ENCODE measurements around the gene SSUH2.
"Not testable (repeated sequence)": the region's sequence is repeated elsewhere in the genome, so short reads cannot be mapped to it uniquely, and the experiment has no call there.

The SSUH2 gene

DNA sequence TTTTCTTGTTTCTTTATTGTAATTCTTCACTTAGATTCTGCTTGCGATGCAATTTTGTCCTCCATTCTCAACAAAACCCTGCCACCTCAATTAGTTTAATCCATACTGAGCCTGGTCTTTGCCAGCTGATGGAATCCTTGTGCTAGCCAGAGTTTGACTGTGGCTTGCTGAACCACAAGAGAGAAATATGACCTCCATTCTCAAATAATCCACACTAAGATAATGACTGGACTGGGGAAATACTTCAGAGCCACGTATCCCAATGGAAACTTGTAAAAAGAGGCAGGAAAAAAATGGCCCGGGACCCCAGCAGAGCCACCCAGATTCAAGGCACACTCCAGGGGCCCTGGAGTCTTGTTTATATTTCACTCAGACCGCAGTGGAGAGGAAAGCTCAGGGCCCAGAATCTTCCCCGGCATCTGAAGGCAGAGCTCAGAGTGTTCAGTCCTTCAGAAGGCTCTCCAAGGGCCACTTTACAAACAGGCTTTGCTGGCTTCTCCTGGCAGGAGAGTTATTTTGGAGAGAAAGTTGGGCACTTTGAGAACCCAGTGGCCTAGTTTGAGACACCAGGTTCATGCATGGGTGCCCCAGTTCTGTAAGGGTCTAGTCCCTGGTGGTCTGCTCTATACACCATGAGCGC lies 62.7 kb downstream of the SSUH2 start:
- no peak for DNase-seq (ENCODE audit: low spot score)
- TF ChIP-seq, protein P1, sequence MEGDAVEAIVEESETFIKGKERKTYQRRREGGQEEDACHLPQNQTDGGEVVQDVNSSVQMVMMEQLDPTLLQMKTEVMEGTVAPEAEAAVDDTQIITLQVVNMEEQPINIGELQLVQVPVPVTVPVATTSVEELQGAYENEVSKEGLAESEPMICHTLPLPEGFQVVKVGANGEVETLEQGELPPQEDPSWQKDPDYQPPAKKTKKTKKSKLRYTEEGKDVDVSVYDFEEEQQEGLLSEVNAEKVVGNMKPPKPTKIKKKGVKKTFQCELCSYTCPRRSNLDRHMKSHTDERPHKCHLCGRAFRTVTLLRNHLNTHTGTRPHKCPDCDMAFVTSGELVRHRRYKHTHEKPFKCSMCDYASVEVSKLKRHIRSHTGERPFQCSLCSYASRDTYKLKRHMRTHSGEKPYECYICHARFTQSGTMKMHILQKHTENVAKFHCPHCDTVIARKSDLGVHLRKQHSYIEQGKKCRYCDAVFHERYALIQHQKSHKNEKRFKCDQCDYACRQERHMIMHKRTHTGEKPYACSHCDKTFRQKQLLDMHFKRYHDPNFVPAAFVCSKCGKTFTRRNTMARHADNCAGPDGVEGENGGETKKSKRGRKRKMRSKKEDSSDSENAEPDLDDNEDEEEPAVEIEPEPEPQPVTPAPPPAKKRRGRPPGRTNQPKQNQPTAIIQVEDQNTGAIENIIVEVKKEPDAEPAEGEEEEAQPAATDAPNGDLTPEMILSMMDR (IDR thresholded peaks at IDR 0.05) = no peak
- Histone ChIP-seq H3K27ac (no peak overlapping the region), H3K4me3 (no peak overlapping the region)

DNA sequence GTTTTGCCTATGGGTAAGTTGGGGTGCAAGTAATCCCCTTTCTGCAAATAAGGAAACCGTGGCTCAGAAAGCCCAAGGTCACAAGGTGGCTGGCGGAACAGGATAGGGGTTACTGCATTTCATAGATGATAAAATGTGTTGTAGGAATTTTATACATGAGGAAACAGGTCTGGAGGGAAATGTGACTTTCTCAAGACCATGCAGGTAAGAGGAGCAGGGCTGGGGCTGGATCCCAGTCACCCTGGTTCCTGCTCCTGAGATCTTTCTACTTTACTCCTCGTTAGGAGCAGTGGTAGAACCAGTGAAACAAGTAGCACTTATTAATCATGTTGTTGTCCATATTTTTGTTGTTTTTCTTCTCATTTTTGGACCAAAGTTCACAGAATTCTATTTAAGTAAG lies 63.2 kb downstream of the SSUH2 start:
- Histone ChIP-seq H3K4me3 (no peak overlapping the region), H3K27ac (no peak overlapping the region)
- DNase-seq (ENCODE audit: low spot score) = no peak
- TF ChIP-seq, protein P1 (IDR thresholded peaks at IDR 0.05) = no peak

GRCh38 chr3:8580434-8580833 lies 64.2 kb downstream of the SSUH2 start:
- not testable (repeated sequence) for H3K4me3 ChIP-seq; H3K27ac ChIP-seq; DNase-seq (ENCODE audit: low spot score)

- H3K4me3 ChIP-seq = no peak overlapping the region
- H3K27ac ChIP-seq = no peak overlapping the region
- DNase-seq (ENCODE audit: low spot score) = no peak
- TF ChIP-seq, protein P1 (IDR thresholded peaks at IDR 0.05) = no peak
Measured at GRCh38 chr3:8579943-8580342, 64.7 kb downstream of the SSUH2 start.

GRCh38 chr3:8579096-8579495 lies 65.5 kb downstream of the SSUH2 start:
- Histone ChIP-seq H3K27ac (no peak overlapping the region), H3K4me3 (no peak overlapping the region)
- no peak for DNase-seq (ENCODE audit: low spot score)
- TF ChIP-seq, protein P1 (IDR thresholded peaks at IDR 0.05) = no peak

GRCh38 chr3:8578282-8578681 lies 66.3 kb downstream of the SSUH2 start:
- no peak for DNase-seq (ENCODE audit: low spot score)
- TF ChIP-seq, protein P1 (IDR thresholded peaks at IDR 0.05) = no peak
- Histone ChIP-seq H3K27ac (no peak overlapping the region), H3K4me3 (no peak overlapping the region)

GRCh38 chr3:8576841-8577571 lies 67.6 kb downstream of the SSUH2 start:
- peak overlapping the region in 1 of 2 donors; percentile 63 for H3K27ac ChIP-seq
- TF ChIP-seq, protein P1 (IDR thresholded peaks at IDR 0.05) = no peak

More at GRCh38 chr3:8576841-8577571, 67.6 kb downstream of the SSUH2 start:
- no peak for DNase-seq (ENCODE audit: low spot score)
- no peak overlapping the region for H3K4me3 ChIP-seq
